GM11168 (cell line): Measurements from ENCODE around the gene CFAP20DC.

Source experiments
- in situ Hi-C: fragments of 300-500 bp; cut with MboI; formaldehyde crosslinking; loops from one replicate; pipeline ENCODE4 v1.12.0; 2022; ENCODE audit warnings: low sequenced_read_pairs; ENCODE audit not compliant: unreplicated experiment

The CFAP20DC gene

GRCh38 chr3:59040902-59041301, 8.9 kb downstream of the CFAP20DC start:
- in situ Hi-C loops = no loop called here

- in situ Hi-C loops = no loop called here
Observed at GRCh38 chr3:59027607-59028006, 22.2 kb downstream of the CFAP20DC start.

- in situ Hi-C loops = no loop called here
Observed at GRCh38 chr3:59023612-59024011, 26.2 kb downstream of the CFAP20DC start.

GRCh38 chr3:59017617-59017984, 32.2 kb downstream of the CFAP20DC start:
- in situ Hi-C loops = no loop called here

- in situ Hi-C loops = no loop called here
Observed at GRCh38 chr3:59016930-59017616, 32.8 kb downstream of the CFAP20DC start.

GRCh38 chr3:59013611-59014010, 36.2 kb downstream of the CFAP20DC start:
- in situ Hi-C loops = no loop called here

- in situ Hi-C loops = no loop called here
Observed at GRCh38 chr3:59006634-59007517, 42.9 kb downstream of the CFAP20DC start.

- in situ Hi-C loops = no loop called here
Observed at GRCh38 chr3:59001675-59002074, 48.1 kb downstream of the CFAP20DC start.

- in situ Hi-C loops = no loop called here
Observed at GRCh38 chr3:58999774-59000160, 50.1 kb downstream of the CFAP20DC start.

- in situ Hi-C loops = no loop called here
Observed at GRCh38 chr3:58999134-58999773, 50.6 kb downstream of the CFAP20DC start.

GRCh38 chr3:58998476-58999117, 51.2 kb downstream of the CFAP20DC start:
- in situ Hi-C loops = no loop called here

GRCh38 chr3:58996730-58997129, 53.1 kb downstream of the CFAP20DC start:
- in situ Hi-C loops = no loop called here

- in situ Hi-C loops = no loop called here
Observed at GRCh38 chr3:58994746-58995330, 55.0 kb downstream of the CFAP20DC start.

GRCh38 chr3:58993547-58993946, 56.3 kb downstream of the CFAP20DC start:
- in situ Hi-C loops = no loop called here

- in situ Hi-C loops = no loop called here
Observed at GRCh38 chr3:58991623-58992022, 58.2 kb downstream of the CFAP20DC start.

- in situ Hi-C loops = no loop called here
Observed at GRCh38 chr3:58991026-58991425, 58.8 kb downstream of the CFAP20DC start.

- in situ Hi-C loops = no loop called here
Observed at GRCh38 chr3:58989955-58990354, 59.9 kb downstream of the CFAP20DC start.

GRCh38 chr3:58989163-58989562, 60.7 kb downstream of the CFAP20DC start:
- in situ Hi-C loops = no loop called here

- in situ Hi-C loops = no loop called here
Observed at GRCh38 chr3:58988041-58988440, 61.8 kb downstream of the CFAP20DC start.

GRCh38 chr3:58986654-58987053, 63.2 kb downstream of the CFAP20DC start:
- in situ Hi-C loops = no loop called here
